HepG2 (cell line): Measurements from ENCODE around the gene PDS5B.
"Not testable (repeated sequence)": the region's sequence is repeated elsewhere in the genome, so short reads cannot be mapped to it uniquely, and the experiment has no call there.

Source experiments
- BRCA1 ChIP-seq: sonication (generic); formaldehyde crosslinking; IDR thresholded peaks from 2 replicates; pipeline ENCODE4 v1.4.0; 2020; ENCODE audit warnings: missing genetic modification reagents
- HCFC1 ChIP-seq: fragments of 150-350 bp; IDR thresholded peaks from 2 replicates; pipeline ENCODE4 v1.6.1; 2014; ENCODE audit warnings: low read depth, low read length
- NR3C1 ChIP-seq: sonication (generic); formaldehyde crosslinking; IDR thresholded peaks from 2 replicates; pipeline ENCODE4 v1.4.0; 2020; ENCODE audit warnings: missing genetic modification reagents
- ZNF350 ChIP-seq: sonication (generic); formaldehyde crosslinking; IDR thresholded peaks from 2 replicates; pipeline ENCODE4 v1.4.0; 2020; ENCODE audit warnings: mild to moderate bottlenecking, low read depth, missing genetic modification reagents, borderline replicate concordance
- TF ChIP-seq, protein P1 (sequence below): sonication (generic); formaldehyde crosslinking; IDR thresholded peaks from 2 replicates; pipeline ENCODE4 v1.8.1; 2023; ENCODE audit warnings: missing genetic modification reagents, inconsistent platforms, borderline replicate concordance

DNA sequence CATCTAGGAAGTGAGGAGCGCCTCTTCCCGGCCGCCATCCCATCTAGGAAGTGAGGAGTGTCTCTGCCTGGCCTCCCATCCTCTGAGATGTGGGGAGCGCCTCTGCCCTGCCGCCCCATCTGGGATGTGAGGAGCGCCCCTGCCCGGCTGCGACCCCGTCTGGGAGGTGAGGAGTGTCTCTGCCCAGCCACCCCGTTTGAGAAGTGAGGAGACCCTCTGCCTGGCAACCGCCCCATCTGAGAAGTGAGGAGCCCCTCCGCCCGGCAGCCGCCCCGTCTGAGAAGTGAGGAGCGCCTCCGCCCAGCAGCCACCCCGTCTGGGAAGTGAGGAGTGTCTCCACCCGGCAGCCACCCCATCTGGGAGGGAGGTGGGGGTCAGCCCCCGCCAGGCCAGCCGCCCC, 129.9 kb downstream of the PDS5B start:
- TF ChIP-seq ZNF350 (CRISPR knock-in tag); HCFC1; NR3C1 (CRISPR knock-in tag); BRCA1 (CRISPR knock-in tag): not testable (repeated sequence)
- TF ChIP-seq, protein P1, sequence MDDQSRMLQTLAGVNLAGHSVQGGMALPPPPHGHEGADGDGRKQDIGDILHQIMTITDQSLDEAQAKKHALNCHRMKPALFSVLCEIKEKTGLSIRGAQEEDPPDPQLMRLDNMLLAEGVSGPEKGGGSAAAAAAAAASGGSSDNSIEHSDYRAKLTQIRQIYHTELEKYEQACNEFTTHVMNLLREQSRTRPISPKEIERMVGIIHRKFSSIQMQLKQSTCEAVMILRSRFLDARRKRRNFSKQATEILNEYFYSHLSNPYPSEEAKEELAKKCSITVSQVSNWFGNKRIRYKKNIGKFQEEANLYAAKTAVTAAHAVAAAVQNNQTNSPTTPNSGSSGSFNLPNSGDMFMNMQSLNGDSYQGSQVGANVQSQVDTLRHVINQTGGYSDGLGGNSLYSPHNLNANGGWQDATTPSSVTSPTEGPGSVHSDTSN (CRISPR knock-in tag) = not testable (repeated sequence)
